Activated CD4-positive, alpha-beta T cell treated with anti-CD3 and anti-CD28 coated beads for 4 hours (primary cell): ENCODE data around the gene RANBP1.

Experiments
- DNase-seq, 2 donors: peaks; one replicate each; pipeline ENCODE4 v3.0.0-alpha.2; 2020

The RANBP1 gene

DNA sequence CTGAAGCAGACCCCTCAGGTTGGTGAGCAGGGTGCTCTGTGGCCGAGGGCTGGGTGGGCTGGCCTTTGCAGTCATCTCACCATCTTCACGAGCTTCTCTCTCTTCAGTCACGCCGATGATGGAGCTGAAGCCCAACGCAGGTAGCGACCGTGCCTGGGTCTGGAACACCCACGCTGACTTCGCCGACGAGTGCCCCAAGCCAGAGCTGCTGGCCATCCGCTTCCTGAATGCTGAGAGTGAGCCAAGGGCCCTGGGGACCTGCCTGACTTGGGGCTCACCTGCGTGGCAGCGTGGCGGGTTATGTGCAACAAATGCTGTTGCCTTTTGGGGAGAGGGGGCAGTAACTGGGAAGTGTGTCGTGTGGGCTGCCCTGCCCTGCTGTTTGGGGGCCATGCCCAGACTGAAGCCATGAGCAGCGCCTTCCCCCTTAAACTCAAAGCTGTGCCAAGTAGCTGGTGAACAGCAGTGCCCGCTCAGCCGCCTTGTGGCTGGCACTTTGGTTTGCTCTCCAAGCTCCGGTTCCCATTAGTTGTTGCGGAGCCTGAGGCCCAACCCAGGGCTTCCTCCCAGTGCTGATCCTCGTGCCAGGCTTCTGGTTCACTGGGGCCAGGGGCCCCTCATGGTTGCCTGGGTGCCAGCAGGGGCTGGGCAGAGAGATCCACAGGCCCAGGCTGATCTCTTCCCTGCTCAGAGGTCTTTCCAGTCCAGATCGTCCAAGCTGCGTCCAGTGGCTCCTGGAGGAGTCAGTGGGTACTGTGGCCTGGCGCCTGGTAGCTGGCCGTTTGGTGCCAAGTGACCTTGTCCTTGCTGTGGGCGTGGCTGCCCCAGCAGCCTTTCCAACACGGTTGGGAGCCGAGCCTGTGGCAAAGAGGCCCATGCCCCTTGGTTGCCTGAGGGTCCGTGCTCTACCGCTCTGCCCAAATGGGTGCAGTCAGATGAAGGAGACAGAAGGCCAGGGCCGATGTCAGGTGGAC lies 9.6 kb downstream of the RANBP1 start:
- no peak for DNase-seq

DNA sequence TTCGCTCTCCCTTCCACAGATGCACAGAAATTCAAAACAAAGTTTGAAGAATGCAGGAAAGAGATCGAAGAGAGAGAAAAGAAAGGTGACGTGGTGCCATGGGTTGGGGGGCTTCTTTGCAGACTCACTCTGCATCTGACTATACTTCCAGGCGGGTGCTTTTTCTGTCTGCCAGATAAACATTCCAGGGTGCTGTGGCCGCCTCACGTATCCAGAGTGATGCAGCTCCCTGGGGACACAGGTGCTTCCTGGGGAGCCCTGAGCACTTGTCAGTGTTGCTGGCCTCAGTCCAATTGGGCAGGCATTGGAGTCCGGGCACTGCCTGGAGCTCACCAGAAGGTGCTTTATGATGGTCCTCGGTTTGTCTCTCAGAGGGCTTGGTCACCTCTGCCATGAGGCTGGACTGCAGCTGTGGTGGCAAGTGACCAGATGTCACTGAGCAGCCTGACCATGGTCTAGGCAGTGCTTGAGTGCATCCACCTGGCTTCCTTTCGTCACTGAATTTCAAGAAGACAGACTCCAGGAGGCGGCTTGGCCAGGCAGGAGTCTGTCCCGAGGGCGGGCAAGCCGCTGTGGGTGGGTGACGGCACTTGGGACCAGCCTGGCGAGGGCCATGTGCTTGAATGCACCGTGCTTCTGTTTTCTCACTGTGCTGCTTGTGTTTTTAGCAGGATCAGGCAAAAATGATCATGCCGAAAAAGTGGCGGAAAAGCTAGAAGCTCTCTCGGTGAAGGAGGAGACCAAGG lies 10.6 kb downstream of the RANBP1 start:
- no peak for DNase-seq

DNA sequence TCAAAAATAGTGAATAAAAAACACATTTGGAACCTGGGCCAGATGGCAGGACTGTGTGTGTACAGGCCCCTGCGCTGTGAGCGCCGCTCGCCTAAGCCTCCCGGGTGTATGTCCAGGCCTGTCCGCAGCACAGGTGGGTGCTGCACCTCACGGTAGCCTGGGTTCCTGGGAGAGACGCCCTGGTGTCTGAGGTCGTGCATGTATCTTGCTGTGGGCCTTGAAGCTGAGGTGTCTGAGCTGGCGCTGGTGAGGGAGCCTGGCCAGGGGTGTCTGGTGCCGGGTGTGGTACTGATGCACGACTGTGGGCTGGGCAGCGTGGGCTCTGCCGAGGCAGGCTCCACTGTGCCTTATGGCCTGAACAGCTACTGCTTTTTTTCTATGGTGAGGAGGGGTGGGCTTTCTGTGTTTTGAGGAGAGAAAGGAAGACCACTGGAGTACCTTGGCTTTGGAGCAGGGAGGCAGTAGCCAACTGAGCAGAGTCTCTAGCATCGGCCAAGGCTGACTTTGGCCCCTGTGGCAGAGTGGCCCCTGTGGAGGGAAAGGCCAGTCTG lies 11.5 kb downstream of the RANBP1 start:
- no peak for DNase-seq

DNA sequence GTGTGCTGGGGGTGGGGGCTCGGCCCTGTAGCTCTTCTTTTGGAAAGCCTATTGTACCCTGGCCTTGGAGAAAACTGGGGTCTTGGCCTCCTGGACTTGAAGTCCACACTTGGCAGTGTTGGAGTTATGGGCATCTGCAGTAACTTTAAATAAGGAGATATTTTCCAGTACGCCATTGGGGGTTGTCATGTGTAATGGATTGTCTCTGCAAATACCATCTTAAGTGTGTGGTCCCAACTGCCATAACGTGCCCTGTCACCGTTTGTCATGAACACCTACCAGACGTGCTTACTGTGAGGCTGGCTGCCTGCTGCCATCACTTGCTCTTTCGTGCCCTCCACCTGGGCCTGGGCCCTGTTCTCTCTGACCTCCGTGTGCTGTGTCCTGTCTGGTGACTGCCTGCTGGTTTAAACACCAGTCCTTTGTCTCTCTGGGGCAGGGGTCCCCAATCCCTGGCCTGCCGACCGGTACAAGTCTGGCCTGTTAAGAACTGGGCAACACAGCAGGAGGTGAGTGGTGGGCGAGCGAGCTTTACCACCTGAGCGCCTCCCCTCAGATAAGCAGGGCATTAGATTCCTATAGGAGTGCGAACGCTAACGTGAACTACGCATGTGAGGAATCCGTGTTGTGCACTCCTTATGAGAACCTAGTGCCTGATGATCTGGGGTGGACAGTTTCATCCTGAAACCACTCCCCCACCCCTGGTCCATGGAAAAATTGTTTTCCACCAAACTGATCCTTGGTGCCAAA lies 12.1 kb downstream of the RANBP1 start:
- no peak for DNase-seq

DNA sequence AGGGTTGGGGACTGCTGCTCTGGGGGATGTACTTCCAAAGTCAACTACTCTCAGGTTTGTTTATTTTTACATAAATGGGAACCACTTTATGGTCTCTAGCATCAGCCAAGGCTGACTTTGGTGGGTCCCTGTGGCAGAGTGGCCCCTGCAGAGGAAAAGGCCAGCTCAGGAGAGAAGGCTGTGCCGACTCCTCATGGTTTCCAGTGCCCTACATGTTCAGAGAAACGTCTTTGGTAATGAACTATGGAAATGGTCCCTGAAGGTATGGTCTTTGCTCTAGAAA lies 12.7 kb downstream of the RANBP1 start:
- no peak for DNase-seq

DNA sequence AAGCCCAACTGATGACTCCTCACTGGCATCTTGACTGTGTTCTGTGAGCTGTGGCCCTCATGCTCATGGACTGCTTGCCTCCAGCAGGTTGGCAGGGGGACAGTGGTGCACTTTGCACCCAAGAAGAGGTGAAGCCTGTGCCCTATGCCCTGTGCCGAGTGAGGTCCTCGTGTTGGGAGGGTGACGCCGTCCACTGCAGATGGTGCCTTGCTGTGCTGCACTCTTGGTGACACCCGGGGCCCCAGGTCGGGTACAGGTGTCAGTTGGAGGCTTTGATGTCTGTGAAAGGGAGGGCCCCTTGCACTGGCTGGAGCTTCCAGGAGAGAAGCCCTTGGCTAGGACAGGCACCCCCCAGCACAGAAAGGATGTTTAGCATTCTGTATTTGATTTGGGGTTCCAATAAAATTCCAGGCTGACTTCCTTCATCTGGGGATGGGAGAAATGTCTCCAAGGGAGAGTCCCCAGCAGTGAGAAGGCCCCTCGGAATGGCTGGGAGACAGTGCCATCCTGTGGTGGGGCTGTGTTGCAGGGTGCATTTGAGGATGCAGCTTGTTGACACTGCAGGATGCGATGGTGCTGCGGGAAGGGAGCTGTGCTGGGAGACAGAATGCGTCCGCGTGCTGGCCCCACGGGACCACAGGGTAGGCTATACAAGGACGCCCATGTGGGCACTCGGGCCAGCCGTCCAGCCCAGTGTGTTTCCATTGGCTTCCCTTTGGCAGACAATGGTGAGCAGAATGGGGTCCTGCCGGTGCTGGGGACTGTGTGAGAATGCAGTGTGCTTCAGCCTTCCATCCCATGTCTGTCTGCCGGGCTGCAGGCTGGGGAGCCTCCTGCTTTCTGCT lies 13.2 kb downstream of the RANBP1 start:
- peak; percentile 50 to 52 for DNase-seq

DNA sequence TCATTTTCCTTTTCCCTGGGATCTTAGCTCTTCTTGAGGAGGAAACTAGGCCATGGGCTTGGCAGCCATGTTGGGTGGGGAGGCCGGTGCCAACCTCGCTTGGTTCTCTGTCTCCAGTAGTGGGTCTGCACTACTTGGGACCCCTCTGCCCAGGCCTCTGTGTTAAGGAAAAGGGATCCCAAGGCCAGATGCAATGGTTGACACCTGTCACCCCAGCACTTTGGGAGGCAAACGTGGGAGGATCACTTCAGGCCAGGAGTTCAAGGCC lies 13.8 kb downstream of the RANBP1 start:
- DNase-seq: no peak

DNA sequence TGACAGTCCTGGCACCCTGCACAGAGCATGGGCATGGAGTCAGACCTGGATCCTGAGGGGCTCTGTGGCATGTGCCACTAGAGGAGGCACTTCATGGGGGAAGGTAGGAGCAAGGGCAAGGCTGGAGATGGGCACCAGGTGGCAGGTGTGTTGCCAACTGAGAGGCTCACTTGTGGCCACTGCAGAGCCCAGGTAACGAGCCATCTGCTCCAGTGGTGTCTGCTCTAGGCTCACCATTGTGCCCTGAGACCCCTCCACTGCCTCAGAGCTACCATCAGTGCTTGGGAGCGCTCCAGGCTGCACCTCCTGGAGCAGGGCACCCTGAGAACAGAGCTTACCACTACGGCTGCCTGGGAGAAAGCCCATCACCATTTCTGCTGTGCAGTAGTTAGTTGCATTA lies 14.4 kb downstream of the RANBP1 start:
- no peak for DNase-seq

DNA sequence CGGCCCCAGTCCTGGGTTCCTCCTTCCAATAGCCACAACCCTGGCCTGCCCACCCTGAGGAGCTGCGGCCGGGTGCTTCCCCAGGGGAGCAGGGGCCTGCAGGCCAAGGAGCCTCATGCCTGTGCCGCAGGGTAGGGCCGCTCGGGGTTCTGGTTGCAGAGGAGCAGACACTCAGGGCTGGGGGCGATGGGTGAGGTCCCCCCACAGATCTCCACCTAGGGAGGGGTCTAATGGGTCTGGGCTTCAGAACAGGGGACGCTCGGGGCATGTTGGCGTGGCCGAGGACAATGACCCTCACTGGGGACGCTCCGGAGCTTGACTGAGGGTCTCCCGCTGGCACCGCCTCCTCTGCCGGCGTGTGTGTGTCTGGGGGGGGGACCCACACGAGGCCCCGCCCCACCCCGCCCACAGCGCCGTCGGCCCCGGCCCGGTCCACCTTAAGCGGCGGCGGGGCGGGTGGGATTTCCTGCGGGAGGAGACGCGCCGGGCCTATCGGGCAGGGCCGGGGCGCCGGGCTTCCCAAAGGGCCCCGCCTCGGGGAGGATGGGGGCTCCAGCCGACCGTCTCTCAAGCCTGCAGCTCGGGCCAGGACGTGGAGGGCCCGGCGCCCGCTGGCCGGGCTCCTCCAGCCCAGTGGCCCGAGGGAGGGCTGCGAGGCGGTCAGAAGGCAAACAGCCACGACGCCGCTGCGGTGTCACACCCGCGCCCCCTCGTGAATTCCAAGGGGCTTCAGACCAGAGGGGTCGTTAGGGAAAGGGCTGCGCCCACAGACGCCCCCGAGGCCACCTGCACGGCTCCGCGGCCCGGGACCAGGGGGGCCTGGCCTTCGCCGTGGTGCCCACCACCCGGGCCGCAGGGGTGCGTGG lies 15.1 kb downstream of the RANBP1 start:
- DNase-seq: peak; percentile 82 to 84

DNA sequence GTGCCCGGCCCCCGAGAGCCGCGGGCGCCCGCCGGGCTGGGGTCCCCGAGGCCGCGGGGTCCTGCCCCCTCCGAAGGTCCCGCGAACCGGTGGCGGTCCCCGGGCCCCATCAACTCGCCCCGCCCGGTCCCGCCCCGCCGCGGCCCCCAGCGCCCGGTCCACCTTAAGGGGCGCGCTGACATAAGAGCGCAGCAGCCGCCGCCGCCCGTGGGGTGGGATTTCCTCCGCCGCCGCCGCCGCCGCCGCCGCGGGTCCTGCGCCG lies 15.6 kb downstream of the RANBP1 start, which contains the start of gene ZDHHC8:
Gene ZDHHC8, plus strand, starts transcription at position 208 of the 262 bp plus-strand sequence. CDS start 144 bp downstream, outside the sequence.
- DNase-seq: peak; percentile 40 to 52

DNA sequence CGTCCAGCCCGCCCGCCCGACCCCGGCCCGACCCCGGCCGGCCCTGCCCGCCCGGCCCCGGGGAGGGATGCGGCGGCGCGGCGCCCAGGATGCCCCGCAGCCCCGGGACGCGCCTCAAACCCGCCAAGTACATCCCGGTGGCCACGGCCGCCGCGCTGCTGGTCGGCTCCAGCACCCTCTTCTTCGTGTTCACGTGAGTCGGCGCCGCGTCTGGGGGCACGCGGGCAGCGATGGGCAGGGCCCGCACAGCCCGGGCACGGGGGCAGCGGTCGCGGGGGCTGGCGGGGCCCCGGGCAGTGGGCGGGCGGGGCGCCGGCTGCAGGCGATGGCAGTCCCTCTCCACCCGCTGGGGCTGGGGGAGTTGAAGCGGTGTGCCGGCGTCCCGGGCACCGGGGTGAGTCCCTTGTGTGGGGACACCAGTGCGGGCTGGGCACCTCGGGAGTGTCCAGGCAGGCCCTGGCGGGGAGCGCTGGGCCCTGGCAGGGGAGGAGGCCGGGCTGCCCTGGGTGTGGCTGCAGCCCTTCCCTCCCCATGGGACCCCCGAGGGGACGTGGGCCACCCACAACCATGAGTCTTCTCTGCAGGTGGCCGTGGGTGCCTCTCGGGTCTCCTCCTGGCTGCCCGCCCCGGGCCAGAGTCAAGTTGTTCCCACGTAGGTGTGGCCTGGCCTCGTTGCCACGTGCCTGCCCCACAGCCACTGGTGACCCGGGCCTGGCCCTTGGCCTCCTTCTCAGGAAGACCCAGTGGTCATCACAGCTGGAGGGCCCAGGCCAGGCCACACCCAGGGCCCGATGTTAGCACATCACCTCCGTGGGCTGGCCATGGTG lies 16.2 kb downstream of the RANBP1 start:
- DNase-seq: no peak

DNA sequence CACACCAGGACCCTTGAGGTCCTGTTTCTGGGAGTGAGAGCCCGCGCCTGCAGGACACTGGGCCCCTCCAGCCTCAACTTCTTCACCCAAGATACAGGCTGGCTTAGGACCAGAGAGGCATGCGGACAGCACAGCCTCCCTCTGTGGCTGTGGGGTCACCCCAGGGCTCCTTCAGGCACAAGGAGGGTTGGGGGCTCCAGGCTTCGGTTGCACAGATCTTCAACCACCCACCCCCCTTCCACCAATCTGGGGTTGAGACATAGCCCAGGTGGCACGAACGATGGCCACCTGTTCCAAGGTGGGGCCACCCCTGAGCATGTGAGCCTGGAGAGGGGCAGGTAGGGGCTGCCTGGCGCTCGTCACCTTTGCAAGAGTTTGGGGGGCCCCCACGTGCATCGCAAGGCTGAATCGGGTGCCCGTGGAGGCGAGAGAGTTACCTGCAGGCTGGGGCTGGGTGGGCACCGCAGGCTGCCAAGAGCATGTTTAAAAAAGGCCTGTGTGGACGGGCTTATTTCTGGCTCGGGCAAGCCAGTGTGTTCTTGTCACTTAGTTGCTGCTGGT lies 16.9 kb downstream of the RANBP1 start:
- no peak for DNase-seq

DNA sequence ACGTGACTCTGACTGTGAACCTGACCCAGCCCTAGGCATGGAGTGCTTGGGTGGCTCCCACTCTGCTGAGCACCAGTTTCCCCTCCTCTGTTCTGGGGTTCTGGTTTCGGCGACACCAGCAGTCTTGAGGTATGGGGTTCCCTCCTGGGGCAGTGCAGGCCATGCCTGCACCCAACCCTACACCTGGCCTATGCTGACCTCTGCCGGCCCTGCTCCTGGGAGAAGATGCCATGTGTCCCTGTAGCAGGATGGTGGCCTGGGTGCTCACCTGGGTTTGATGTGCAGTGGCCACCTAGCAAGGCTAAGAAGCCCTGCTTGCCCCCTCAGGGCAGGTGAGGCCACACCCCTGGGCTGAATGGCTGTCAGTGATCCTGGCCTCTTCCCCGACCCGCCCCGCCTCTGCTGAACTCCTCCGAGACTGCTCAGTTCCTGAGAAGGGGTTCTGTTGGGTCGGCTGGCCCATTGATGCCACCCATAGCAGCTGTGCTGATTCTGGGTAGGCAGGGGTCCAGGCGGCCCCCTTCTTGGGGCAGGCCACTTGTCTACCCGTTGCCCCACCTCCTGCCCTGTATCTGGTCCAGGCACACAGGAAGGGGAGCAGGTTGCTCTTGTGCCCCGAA lies 18.1 kb downstream of the RANBP1 start:
- DNase-seq: no peak

DNA sequence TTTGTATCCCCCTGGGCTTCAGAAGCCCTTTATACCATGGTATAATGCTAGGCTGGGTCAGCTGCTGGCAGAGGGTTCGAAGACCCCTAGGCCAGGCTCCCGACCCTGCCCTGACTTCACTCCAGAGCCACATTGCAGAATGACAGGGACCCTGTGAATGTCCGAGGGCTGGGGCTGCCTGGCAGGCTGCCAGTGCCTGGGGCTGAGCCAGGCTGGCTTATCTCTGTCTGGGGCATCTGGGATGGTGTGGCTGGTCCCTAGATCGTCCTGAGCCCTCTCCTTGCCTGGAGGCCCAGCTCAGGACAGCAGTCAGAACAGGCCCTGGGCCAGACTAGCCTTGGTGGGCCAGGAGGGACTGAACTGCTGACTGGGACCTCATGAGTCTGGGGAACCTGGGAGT lies 19.4 kb downstream of the RANBP1 start:
- no peak for DNase-seq

DNA sequence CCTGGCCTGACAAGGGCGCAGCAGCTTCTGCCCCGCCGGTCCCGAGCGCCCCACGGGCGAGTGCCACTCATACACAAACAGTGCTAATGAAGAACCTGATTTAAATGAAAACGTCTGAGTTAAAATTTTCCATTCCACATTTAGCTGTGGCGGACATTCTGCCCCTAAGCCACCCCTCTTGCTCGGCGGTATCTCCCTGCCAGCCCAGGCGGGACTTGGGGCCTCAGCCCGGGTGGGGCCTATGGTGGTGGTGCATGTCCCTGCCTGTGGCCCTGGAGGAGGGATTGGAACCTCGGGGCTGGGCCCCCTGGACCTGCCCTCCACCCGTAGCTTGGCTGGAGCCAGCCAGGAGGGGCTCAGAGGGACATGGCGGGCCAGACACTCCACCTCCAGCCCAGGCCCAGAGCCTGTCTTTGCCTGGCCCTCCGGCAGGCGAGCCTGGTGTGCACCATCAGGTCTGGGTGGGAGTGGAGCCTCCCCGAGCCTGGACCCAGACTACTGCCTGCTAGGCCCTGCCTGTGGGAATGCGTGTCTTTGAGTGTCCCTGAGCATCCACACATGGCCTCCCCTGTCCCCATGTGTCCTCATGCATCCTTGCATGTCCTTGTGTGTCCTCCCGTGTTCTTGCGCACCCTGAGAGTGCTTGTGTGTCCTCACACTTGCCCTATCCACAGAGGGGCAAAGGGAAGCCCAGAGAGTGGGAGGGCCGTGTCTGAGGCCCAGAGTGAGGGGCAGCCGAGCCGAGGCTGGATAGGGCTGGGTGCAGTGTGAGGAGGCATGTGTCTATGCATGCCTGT lies 20.1 kb downstream of the RANBP1 start:
- DNase-seq: no peak

DNA sequence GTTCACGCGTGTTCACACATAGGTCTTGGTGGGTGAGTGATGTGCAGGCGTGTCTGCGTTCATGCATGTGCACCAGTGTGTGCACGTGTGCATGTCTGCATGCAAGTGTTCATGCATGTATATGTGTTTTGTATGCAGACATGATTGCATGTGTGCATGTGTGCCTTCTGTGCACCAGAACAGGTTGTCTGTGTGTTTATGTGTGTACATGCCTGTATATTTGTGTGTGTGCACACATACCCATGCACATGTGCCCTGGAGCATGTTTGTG lies 20.6 kb downstream of the RANBP1 start:
- DNase-seq: no peak

DNA sequence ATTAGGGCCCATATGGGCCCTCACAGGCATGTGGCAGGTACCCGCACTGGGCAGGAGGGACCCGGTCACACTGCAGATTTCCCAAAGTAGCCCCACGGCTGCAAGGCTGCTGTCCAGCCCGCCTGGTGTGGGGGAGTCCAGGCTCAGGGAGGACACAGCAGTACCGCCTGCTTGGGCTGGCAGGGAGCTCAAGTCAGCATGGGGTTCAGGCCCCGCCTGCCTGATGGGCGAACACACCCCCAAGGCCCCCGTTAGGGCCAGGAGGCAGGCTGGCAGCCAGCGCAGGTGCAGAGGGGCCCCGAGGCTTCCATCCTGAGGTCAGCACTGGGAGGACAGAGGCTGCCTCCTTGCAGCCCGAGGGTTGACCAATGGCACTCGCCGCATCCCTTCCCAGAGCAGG lies 21.2 kb downstream of the RANBP1 start:
- no peak for DNase-seq

DNA sequence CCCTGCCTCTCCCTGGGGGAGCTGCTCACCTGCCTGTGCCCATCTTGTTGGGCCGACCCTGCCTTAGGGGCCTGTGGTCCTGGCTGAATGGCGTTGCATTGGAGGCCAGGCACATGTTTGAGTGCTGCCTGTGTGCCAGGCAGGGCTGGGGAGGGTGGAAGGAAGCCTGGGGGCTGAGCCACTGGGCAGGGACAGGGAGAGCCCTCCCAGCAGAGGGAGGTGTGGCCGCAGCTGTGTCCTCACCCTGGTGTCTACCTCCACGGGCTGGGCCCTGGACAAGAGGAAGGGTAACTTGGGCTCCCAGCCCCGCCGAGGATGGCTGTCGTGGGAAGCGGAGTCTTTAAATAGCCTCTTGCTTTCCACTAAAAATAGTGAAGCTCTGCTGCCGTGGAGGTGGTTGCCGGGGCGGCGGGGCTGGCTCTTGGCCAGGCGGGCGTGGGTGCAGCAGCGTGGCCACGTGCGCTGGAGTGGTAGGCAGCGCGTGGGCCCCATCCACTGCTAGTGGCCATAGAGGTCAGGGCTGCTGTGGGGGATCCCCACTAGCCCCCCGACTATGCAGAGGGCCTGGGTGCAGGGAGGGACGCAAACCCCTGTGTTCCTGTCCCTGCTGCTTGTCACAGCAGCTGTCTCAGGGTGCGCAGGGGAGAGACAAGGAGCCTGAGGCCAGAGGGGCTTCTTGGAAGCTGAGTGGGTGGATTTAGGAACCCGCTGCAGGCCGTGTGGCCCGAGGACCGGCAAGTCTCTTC lies 21.9 kb downstream of the RANBP1 start:
- no peak for DNase-seq

DNA sequence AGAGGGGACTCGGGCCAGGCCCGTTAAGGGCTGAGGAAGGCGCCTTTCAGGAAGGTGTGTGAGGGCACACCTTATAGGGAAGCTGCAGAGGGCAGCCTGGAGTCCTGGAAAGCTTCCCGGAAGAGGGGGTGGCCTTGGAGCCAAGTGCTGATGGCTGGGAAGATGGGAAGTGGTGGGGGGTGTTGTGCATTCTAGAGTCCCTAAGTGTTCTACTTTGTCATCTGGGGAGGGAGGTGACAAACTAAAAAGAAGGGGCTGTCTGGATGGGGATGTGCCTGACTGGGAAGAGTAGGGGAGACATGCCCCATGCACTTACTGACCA lies 22.5 kb downstream of the RANBP1 start:
- no peak for DNase-seq
